Renal cortex interstitium (tissue), 11 donors: ENCODE results near the gene DPP6. TPM values are rescaled to one million over a fixed set of nuclear protein-coding genes. Genes with fewer than 3 reads are reported as not detected.

Source experiments
- DNase-seq, 11 donors: peaks; one replicate each; pipeline ENCODE4 v3.0.0-alpha.2; 2013; ENCODE audit warnings: low read depth in 9 of 11, low spot score in 4 of 11; ENCODE audit errors: extremely low read depth in 1 of 11
- polyA plus RNA-seq, 3 donors: library from polyadenylated mRNA; unstranded; fragments of 120-200 nt; gene quantifications; one replicate each; pipeline ENCODE4 v1.2.1, GENCODE V29; 2013; ENCODE audit not compliant: insufficient read length in 3 of 3

Gene DPP6
- polyA plus RNA-seq, 3 donors = 41.0 to 52.1 (median 48.4) TPM

- DNase-seq = no peak
Observed at GRCh38 chr7:154781369-154782303, 729.4 kb downstream of the DPP6 start.

GRCh38 chr7:154783281-154783909, 731.2 kb downstream of the DPP6 start:
- DNase-seq = no peak

DNA sequence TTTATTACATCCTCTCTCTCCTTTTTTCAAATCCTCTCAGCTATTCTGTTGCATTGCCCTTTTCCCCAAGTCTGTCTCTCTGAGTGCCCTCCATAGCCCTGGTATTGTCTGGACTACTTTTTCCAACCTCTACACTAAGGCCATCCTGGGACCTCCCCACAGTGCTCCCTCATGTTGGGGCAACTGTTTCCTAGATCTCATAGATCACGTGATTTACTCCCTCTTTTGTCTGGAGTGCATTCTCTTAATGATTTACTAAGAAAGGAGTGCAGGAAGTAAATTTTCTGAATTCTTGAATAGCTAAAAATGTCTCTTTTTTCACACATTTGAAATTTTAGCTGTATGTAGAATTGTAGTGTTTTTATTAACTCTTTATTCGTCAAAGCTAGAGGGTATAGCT, 733.7 kb downstream of the DPP6 start:
- no peak for DNase-seq

- DNase-seq = no peak
Observed at GRCh38 chr7:154789404-154789803, 737.2 kb downstream of the DPP6 start.

GRCh38 chr7:154791611-154792010, 739.4 kb downstream of the DPP6 start:
- DNase-seq = no peak

- no peak for DNase-seq
Observed at GRCh38 chr7:154792436-154793055, 740.3 kb downstream of the DPP6 start.

DNA sequence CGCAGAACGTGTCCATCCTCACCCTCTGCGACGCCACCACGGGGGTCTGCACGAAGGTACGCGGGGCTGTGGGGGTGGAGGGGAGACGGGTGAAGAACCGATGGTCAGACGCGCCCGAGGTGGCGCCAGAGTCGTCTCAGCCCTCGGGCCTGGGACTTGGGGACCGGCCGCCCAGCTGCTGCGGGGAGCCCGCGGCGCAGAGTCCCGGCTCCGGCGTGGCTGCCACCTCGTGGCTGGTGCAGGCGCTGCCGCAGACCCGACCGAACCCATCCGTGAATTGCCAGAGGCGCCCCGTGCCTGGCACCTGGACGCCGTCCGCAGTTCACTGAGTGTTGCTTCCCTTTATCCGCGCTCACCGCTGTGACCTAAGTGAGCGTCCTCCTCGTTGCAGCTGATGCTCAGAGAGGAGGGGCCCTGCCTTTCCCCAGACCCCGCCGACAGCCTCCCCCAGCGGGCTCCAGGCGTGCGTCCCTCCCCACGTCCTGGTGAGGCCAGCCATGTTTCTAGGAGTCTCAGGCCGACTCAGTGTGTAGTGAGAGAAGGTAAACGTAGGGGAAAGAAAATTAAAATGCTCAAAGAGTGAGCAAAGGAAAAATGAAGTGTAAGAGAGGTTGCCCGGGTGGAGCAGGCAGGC, 742.1 kb downstream of the DPP6 start:
- DNase-seq = peak in 5 of 11 donors; percentile 7 to 16 (median 9)

DNA sequence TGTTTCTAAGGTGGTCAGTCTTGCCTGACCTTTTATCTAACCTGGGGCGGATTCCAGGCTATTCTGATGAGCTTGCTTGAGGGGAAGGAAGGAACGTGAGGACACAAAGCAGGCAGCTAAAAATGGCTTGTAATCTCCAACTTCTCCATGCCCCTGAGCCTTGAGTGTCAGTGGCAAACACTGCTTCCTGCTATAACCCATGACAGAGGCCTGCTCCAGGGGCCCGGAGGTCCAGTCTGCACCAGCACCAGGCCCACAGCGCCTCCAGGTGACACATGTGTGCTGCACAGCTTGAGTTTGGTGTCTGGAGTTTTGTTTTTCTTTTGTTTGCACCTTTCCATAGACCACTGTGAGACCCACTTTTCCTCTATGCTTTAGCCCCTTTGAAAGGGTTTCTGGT, 742.8 kb downstream of the DPP6 start:
- DNase-seq = no peak

DNA sequence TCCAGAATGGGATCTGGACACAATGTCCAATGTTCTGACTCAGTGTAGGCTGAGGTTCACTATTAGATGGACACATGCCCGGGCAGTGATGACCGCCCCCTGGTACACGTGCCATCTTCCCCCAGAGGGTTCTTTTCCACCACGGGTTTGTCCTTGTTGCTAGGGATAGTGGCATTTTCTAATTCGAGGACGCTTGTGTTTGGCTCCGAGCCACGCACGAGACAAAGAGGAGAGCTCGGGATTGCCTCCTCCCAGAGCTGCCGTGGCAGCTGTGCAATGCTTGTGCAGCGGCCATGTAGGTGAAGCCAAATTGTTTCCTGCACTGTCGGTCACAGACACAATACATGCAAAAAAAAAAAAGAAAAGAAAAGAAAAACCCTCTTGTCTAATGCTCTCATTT, 743.2 kb downstream of the DPP6 start:
- no peak for DNase-seq

DNA sequence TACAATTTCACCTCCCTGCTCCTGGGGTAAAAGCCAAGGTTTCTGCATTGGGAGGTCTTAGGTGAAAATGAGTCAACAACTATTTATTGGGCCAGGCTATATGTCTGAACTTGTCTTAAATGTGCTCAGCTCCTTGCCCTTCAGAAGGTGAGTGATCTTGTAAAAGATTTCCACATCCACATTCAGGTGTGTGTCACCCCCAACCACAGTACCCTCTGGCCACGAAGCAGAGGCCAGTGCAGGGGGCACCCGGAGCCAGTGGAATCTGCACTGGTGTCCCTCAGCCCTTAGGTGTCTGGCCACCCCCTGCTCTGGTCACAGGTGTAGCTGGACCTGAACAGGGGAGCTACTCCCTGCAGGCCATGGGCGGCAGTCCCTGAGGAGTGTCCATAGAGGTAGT, 752.3 kb downstream of the DPP6 start:
- DNase-seq = no peak

DNA sequence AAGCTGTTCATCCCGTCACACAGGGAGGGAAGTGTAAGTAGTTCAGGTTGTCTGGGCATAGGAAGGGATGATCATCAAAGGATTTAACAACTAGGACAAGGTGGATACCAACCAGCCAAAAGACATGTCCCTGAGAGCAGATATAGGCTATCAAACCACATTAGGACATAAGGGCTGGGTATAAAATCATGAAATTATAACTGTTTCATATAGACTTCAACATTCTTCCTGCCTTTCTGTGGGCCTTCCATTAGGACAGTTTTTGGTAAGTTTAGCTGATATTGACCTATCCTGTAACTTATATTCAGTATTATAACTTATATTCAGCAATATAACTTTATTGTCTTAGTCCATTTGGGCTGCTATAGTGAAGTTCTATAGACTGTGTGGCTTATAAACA, 759.8 kb downstream of the DPP6 start:
- no peak for DNase-seq

DNA sequence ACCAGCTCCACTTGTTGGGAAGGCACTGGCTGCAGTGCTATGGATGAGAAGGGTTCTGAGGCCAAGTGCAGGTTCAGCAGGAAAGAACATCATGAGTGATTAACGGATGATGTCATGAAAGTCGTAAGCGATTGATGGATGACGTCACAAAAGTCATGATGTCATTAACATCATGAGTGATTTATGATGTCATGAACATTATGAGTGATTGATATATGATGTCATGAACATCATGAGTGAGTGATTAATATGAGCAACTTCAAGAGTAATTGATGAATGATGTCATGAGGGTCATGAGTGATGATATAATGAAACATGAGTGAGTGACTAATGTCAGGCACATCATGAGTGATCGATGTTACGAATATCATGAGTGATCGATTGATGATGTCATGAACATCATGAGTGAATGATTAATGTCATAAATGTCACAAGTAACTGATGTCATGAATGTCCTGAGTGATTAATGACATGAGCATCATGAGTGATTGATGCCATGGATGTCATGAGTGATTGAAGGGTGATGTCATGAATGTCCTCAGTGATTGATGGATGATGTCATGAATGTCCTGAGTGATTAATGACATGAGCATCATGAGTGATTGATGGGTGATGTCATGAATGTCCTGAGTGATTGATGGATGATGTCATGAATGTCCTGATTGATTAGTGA, 765.2 kb downstream of the DPP6 start:
- DNase-seq = no peak

DNA sequence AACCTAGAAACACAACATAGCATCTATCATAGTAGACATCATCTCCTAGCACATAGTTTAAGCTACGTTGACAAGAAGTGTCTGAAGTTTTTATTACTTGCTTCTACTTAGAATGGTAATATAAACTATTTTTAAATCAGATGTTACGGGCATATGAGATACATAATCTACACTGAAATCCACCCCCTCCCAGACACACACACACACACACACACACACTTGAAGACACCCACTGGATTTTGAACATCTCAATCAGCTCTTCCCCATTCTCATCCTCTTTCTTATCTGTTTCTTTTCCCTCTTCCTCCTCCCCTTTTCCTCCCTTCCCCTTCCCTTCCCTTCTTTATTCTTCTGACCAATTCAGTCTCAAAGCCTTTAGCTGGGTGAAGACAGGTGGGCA, 774.8 kb downstream of the DPP6 start:
- DNase-seq = no peak

GRCh38 chr7:154832557-154833138, 780.5 kb downstream of the DPP6 start:
- peak in 2 of 11 donors; percentile 18 to 20 for DNase-seq

- DNase-seq = no peak
Observed at GRCh38 chr7:154836021-154836448, 783.8 kb downstream of the DPP6 start.

DNA sequence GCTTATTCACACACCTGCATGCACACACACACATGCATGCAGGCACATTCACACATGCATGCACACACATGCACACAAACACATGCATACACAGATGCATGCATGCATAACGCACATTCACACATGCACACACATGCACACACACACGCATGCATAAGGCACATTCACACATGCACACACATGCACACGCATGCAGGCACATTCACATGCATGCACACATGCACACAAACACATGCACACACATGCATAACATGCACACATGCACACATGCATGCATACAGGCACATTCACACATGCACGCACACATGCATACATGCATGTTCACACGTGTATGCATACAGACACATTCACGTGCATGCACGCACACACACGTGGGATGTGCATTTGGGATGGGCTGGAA, 784.9 kb downstream of the DPP6 start:
- no peak for DNase-seq

DNA sequence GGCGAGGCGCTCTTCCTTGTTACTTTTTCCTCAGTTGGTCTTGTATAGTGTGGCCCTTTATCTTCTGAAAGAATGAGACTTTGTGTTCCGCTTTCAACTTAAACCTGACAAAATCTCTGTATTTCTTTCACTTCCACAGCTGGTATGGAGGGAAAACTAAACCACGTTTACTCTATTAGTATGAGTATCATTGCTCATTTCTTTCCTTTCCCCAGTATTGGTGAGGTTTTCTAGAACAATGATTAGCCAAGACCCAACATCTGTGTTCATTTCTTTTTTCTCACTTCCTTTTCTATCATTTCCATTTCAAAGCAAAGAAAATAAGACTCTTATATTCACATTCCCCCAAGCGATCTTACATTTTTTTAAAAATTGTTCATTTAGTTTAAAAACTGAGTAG, 785.4 kb downstream of the DPP6 start:
- DNase-seq = no peak

- no peak for DNase-seq
Observed at GRCh38 chr7:154840086-154840485, 787.9 kb downstream of the DPP6 start.
